OCI-M1 (cell line): ENCODE results near the gene PPP1R9A.

ENCODE experiments used
- DNase-seq: peaks from one replicate; lab custom pipeline; 2025; lab: John Stamatoyannopoulos, UW

Gene PPP1R9A

DNA sequence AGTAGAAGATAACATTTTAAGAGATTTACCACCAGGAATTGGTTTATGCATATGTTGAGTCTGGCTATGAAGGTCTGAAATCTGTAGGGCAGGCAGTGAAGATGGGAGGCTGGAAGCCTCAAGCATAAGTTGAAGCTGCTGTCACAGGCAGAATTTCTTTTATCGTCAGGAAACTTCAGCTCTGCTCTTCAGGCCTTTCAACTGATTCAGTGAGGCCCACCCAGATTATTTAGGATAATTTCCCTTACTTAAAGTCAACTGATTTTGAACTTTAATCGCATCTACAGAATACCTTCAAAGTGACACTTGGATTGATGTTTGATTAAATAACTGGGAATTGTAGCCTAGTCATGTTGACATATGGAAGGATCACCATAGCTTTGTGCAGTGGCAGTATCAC lies 190.5 kb downstream of the PPP1R9A start:
- no peak for DNase-seq

DNA sequence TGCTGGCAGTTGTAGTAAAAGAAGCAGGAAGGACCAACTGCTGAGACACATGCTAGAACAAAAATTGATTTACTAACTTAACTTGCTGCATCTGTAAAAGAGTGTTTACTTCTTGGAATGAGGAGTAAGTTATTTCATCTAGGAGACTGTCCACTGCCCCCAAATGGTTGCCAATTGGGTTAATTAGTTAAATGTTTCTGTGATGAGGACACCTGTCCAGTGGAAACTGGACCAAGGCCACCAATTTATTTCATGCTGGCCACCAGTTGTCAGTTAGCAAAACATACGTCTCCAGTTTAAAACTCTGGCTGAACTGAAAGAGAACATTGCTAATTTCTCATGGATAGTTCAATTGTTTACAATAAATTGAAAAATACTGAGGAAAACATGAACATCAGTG lies 191.7 kb downstream of the PPP1R9A start:
- no peak for DNase-seq

DNA sequence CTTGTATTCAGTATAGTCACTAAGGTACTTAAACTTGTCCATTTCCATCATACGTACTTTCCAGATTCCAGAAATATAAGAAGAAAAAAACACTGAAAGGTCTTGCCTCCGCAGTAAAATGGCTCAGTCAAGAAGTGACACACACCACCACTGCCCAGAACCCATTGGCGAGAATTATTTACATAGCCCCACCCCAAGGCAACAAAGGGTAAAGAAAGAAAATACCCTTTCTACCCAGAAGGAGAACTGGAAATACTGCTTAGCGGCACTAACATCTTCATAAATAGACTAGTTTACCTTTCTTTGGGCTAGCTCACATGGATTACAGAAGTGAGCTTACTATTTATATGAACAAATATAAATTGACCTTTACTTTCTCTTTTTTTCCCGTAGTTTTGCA lies 194.0 kb downstream of the PPP1R9A start:
- DNase-seq = no peak

DNA sequence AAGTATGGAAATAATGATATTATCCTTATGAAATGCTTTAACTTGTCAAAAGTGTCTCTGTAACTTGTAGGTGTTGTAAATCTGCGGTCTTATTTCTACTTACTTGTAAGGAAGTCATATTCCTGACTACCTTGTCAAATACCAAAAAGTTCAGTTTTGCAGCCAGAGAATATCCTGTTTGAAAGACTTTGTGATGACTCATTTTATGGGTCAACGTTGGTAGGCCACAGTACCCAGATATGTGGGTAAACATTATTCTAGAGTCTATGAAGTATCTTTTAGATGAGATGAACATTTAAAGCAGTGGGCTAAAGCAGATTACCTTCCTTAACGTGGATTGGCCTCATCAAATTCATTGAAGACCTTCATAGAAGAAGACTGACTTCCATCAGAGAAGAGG lies 195.3 kb downstream of the PPP1R9A start:
- DNase-seq = no peak

DNA sequence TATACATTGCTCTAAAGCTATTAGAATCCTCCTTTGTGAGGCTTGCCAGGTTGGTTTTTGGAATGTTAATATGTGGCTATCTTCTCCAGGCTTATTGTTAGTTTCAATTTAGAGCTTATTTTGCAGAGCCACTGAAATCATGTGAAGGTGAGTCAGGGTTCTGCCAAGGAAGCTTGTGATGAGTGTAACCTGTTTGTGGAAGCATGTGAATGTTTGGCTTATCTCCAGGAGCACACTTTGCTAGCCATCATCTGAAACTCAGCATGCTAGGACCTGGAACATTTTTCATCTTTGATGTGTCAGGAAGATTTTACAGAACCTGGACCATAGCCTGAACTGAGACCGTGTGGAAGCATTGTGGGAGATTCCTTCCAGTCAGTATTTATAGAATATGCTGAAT lies 197.3 kb downstream of the PPP1R9A start:
- DNase-seq = no peak

DNA sequence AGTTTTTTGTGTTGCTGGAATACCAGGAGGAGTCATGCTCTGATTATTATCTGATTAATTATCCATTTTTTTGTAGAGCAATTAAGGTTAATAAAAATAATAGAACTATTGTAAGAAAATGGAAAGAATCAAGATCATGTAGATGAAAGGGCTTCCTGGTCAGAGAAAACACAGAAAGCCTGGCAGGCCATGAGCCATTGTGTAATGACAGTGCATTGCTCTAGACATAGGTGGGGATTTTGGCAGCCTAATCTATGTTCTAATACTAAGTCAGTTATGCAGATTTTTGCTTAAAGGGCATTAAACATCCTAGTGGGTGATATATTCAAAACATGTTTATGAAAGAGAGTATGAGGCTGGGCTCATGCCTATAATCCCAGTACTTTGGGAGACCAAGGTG lies 198.2 kb downstream of the PPP1R9A start:
- no peak for DNase-seq

DNA sequence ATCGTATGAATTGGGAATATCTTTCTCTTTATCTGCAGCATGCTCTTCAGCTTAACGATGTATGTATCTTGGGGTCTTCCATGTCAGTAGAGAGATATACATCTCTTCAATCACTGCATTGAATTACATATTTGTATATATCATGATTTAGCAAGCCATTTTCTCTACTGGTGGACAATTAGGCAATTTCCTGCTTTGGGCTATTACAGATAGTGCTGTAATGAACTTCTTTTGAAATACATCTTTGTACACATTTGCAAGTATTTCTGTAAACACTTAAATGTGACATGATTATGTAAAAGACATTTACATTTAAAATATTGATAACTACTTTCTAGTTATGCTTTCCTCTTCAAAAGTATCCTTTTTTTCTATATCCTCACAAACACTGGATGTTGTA lies 199.0 kb downstream of the PPP1R9A start:
- DNase-seq = no peak

DNA sequence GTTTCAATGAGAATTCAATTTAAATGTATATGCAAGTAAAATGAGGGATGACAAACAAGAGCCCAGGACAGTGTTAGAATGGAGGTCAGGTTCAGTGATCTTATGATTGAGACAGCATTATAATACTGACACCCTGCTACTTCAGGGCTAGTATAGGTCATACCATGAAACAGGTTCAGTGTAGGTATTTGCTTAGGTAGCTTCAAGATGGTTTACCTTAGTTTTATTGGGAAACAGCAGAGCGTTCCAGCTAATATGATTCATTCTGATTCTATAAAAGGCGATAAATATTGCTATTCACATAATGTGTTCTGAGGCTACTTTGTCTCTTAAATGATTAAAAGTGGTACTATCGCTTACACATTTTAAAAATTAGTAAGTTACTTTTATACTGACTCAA lies 203.3 kb downstream of the PPP1R9A start:
- DNase-seq = no peak

DNA sequence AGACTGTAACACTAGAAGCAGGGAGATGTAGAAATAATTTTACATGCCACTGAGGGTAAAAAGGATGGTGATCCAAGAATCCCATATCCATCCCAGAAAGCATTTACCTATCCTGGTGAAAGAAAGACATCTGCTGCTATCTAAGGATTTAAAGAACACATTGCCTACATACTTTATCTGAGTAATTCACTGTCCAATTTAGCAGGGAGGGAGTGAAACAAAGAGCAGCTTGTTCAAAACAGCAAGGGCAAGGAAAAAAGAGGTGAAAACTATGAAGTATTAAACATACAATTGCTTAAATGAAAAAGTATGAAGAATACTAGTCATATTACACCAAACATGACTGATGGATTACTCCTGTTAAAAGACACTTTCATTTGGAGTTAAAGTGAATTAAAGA lies 206.2 kb downstream of the PPP1R9A start:
- no peak for DNase-seq

DNA sequence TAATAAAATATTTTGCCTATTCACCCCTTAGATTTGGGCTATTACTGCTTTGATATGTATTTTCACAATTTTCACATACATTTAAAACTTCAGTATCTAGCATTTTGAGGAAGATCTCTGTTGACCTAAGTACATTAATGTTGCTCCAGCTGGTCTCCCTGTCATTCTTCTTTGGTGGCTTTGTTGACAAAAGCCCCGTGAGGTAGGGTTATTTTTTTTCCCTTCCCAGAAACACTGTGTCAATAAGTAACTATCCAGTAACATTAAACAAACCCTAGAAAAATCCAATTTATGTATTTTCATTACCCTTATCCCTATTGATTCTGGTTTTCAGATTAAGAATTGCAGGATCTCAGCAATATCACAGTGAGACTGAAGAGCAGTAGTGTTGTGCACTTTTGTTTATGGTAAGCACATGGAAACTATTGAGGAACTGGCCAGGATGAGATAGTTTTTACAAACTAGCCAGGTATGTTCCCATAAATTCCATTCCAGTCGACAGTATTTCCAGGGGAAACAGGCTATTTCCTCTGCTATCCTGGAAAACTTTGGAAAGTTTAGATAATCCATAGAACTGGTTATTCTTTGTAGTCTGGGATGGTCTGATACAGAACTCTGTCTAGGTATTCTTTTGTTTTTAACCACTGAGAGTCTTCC lies 218.8 kb downstream of the PPP1R9A start:
- DNase-seq = no peak

DNA sequence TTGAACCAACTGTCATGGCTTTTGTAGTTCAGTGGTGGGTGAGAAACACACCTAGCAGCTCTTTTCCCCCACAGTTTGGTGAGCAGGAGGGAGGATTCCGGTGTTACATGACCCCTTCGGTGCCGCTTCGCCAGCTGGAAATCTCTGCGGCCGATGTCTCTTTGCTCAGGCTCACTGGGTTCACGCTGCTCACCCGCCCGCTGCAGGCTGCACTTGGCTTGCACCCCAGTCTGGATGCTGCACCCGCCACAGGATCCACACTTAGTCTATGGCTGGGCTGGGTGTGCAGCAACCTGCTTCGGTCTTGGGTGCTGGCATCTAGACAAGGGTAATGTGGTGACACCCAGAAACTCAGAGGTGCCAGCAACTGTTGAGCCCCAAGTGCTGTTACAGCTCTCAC lies 225.1 kb downstream of the PPP1R9A start:
- no peak for DNase-seq

DNA sequence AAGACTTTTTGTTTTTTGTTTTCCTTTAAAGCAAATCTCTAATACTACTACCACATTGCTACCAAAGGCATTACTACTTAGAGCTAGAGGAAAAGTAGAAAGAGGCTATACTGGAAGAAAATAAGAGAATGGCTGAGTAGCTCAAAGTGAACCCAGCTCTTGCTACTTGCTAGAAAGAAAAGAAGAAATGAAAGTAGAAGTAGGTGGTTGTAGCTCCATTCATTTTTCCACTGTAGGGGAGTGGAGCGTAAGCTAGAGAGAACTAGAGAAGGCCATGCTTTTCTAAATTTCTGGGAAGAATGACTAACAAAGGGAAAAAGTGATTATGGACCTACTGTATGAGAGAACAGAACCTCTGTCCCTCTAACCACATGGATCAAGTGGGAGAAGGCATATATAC lies 232.5 kb downstream of the PPP1R9A start:
- DNase-seq = peak; percentile 64

DNA sequence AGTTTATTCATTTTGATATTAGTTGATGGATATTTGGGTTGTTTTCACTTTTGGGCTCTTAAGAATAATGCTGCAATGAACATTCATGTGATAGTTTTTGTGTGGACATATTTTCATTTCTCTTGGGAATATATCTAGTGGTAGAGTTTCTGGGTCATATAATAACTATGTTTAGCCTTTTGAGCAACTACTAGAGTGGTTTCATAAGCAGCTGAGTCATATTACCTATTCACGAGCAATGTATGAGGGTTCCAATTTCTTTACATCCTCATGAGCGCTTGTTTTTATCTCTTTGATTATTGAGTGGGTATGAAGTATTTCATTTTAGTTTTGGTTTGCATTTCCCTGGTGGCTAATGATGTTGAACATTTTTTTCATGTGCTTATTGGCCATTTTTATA lies 234.4 kb downstream of the PPP1R9A start:
- no peak for DNase-seq

DNA sequence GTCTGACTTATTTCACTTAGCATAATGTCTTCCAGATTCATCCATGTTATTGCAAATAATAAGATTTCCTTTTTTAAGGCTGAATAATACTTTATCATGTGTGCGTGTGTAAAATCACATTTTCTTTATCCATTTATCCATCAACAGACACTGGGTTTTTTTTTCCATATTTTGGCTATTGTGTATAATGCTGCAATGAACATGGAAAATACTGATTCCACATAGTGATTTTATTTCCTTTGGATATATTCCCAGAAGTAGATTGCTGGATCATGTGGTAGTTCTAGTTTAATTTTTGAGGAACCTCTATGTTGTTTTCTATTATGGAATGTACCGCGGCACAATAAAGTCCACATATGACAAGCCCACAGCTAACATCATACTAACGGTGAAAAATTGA lies 236.9 kb downstream of the PPP1R9A start:
- DNase-seq = no peak

DNA sequence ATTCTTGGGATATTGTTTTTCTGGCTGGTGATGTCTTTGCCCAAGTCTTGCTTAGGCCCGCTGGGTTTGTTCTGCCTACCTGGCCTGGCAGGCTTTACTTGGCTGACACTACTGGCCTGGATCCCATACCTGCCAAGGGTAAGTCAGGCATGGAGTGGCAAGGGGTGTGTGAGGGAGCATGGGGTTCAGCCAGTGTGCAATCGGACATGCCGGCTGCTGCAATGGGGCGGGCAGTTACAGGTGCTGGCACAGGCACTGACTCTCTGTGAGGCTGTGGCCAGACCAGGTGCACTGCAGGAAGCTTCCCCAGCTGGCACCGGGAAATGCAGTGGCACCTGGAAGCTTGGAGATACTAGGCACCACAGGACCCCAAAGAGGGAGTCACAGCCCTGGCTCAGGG lies 248.6 kb downstream of the PPP1R9A start:
- no peak for DNase-seq

DNA sequence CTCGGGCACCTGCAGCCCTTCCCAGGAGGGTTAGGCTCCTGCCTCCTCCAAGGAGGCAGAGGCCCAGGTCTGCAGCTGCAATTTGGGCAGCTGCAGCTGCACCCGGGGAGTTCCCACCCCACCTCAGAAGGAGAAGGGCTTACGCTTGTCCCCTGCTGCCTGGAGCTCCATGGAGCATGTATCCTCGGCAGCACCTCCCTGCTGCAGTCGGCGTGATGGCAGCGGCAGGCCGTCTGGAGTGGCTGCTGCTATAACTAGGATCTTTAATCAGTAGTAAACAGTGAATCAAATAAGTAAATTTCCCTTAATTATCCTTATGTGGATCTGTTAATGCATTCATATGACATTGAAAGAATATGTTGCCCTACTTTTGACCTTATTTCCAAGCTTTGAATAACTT lies 250.0 kb downstream of the PPP1R9A start:
- no peak for DNase-seq

DNA sequence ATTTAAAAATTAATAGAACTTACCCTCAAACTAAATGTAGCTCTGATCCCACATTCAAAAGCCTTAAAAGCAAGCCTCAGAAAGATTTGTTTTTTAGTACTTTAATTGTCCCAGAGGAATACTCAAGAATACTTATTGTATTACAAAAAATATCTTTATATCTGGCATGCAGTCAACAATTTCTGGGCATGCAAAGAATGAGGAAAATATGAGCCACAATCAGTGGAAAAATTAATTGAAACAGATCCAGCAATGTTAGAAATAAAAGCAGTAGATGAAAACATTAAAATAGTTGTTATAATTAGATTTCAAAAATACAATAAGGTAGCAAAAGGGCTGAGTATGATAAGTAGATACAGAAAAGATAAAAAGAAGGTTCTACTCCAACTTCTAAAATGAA lies 262.3 kb downstream of the PPP1R9A start:
- DNase-seq = no peak

DNA sequence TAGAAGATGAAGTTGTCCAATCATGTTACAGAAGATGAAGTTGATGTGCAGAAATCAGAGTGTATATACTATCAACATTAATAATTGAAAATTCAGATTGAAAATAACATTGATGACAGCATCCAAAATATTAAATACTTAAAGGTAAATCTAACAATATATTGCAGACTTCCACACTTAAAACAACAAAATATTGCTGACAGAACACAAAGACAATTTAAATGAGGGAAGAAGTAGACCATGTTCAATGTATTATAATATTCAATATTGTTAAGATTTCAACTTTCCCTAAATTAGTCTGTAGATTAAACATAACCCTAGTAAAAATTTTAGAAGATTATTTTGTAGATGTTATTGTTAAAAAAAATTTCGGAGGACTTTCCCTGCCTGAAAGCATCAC lies 265.0 kb downstream of the PPP1R9A start:
- no peak for DNase-seq

DNA sequence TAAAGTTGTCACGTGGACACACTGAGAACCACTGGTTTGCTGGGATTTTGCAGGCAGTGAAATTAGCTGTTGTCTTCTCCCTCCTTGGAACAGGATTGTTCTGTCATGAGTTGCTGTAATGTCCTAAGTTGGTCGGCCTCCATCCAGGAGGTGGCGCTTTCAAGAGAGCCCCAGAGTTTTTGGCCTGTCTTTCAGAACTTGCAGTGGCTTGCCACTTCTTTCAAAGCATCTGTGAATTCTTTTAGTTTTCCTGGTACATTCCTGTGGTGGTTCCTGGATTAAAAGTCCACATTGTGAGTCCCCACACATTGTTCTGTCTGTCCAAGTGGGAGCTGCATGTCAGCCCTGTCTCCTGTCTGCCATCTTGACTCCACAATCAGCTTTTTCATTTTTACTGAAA lies 283.1 kb downstream of the PPP1R9A start:
- DNase-seq = peak; percentile 37

DNA sequence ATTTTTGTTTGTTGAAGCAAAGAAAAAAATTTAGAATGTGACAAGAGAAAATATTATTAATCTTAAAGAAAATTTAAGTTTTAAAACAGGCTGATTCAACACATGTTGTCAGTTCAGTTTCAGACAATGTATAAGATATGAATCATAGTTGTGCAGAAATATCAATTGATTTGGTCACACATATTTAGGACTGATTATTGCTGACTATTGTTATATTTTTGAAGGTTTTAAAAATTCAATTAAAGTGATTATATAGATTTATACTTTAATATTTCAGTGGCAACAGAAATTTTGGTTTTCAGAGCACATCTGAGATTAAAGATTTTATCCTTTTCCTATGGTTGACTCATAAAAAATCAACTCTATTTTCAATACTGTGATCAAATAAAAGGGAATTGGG lies 284.4 kb downstream of the PPP1R9A start:
- no peak for DNase-seq

DNA sequence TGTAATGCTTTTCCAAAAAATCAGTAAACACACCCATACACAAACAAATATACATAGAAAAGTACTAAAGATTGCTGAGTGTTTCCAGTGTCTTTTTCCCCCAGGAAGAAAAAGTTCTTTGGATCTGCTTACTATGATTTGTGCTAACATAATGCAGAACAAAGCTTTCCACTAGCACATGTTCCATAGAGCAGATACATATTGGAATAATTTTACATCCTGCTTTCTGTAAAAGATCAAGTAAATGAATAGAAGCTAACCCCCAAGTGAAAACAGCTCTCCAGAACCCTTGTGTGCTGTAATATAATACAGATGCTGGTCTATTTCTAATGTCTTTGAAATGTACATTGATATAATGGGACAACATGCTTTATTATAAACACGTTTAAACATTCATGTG lies 291.5 kb downstream of the PPP1R9A start:
- DNase-seq = no peak

DNA sequence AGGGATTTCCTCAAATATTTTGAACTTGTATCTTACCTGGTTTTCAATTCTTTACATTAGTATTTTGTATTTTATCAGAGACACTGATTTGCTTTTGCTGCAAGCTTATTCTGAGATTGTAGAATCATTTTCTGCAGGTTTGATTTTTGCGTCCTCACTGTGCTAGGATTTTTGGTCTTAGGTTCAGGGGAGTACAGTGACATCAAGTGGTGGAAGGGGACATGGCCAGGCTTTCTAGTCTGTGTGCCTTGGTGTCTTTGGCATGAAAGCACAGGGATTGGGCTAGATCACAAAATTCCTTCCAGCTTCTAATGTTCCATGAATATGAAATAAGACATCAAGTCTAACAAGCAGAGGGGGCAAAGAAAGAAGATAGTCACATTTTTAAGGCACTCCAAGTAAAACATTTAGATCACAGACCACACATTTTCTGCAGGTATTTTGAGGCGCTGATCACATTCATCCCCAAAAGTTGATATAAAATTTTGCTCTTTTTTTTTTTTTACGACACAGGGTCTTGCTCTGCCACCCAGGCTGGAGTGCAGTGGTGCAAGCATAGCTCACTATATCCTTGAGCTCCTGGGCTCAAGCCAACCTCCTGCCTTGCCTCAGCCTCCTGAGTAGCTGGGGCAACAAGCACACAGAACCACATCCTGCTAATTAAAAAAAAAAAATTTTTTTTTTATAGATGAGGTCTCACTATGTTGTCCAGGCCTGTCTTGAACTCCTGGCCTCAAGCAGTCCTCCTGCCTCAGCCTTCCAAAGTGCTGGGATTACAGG lies 292.6 kb downstream of the PPP1R9A start:
- peak; percentile 82 for DNase-seq

DNA sequence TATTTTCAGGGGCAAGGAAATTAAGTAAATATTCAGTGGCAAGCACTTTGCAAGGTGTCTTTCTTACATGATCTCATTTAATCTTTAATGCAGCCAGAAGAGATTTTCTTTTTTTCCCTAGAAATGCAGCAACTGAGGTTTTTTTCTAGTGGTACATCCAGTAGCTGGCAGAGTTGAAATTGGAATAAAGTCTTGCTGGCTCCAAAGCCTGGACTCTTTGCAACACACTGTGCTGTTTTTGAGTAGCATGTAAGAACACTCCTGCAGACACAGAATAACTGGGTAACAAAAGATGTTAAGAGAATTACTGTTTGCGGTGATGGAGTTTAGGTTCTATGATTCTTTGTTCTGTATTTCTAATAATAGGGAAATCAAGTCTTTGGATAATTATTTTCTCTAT lies 293.3 kb downstream of the PPP1R9A start:
- DNase-seq = no peak

DNA sequence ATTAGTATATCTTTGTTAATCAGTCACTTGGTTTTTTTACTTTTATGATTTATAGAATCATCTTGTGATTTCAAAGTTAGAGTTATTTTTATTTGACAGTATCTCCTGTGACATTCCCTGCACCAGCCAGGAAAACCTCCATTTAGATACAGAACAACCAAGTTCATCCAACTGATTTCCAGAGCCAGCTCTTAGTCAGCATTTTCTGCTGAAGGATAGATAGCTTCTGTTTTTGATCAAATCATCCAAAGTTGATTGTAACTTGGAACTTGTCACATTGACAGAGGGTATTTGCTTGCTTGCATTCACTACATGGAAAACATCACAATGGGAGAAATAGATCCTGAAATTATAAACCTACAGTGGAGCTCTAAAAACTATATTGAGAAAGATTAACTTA lies 294.3 kb downstream of the PPP1R9A start:
- DNase-seq = no peak
